ENCODE data around the gene CYB561A3.
A peak's percentile ranks its signal among the peaks of the same experiment; 100 is the strongest.

The CYB561A3 gene

GRCh38 chr11:61337706-61338470, 23.8 kb downstream of the CYB561A3 start:
- TF ChIP-seq CTCF (conservative IDR thresholded peaks at IDR 0.05; ENCODE audit: low read length) = no peak
- no peak overlapping the region for H3K4me3 ChIP-seq (ENCODE audit: low read length)
- no peak for DNase-seq (ENCODE audit: low read depth)

- no peak overlapping the region for H3K4me3 ChIP-seq (ENCODE audit: low read length)
- DNase-seq (ENCODE audit: low read depth) = peak; percentile 67
- peak; percentile 95 for TF ChIP-seq CTCF (conservative IDR thresholded peaks at IDR 0.05; ENCODE audit: low read length)
Measured at GRCh38 chr11:61336171-61336935, 25.3 kb downstream of the CYB561A3 start.

- H3K4me3 ChIP-seq (ENCODE audit: low read length) = no peak overlapping the region
- TF ChIP-seq CTCF (conservative IDR thresholded peaks at IDR 0.05; ENCODE audit: low read length) = no peak
- no peak for DNase-seq (ENCODE audit: low read depth)
Measured at GRCh38 chr11:61335355-61335710, 26.3 kb downstream of the CYB561A3 start.

GRCh38 chr11:61334434-61335354, 27.0 kb downstream of the CYB561A3 start:
- TF ChIP-seq CTCF (conservative IDR thresholded peaks at IDR 0.05; ENCODE audit: low read length) = no peak
- no peak for DNase-seq (ENCODE audit: low read depth)
- H3K4me3 ChIP-seq (ENCODE audit: low read length) = no peak overlapping the region

- no peak for TF ChIP-seq CTCF (conservative IDR thresholded peaks at IDR 0.05; ENCODE audit: low read length)
- no peak for DNase-seq (ENCODE audit: low read depth)
Measured at GRCh38 chr11:61333550-61334433, 27.9 kb downstream of the CYB561A3 start.

More at GRCh38 chr11:61333550-61334433, 27.9 kb downstream of the CYB561A3 start:
- peak overlapping the region; percentile 90 for H3K4me3 ChIP-seq (ENCODE audit: low read length)

All from AG10803 (cell line).